Endodermal cell (in vitro differentiated cells): ENCODE measurements around the gene MED16. TPM values are rescaled to one million over a fixed set of nuclear protein-coding genes. Genes with fewer than 3 reads are reported as not detected.

ENCODE experiments used
- DNase-seq: peaks from one replicate; pipeline ENCODE4 v3.0.0-alpha.2; 2017
- H3K27ac ChIP-seq: 2 replicates; pipeline ENCODE4 v1.5.1; 2013; ENCODE audit warnings: mild to moderate bottlenecking, low read depth, low read length, moderate library complexity
- H3K27me3 ChIP-seq: 2 replicates; pipeline ENCODE4 v1.6.1; 2013; ENCODE audit warnings: mild to moderate bottlenecking, low read length, moderate library complexity; ENCODE audit not compliant: insufficient read depth, control insufficient read depth, poor library complexity, severe bottlenecking
- H3K36me3 ChIP-seq: 2 replicates; pipeline ENCODE4 v1.7.0; 2013; ENCODE audit warnings: mild to moderate bottlenecking, low read length, moderate library complexity; ENCODE audit not compliant: control insufficient read depth, insufficient read depth
- H3K4me1 ChIP-seq: one replicate; pipeline ENCODE4 v1.7.0; 2013; ENCODE audit warnings: low read length; ENCODE audit not compliant: control insufficient read depth, insufficient read depth
- H3K4me3 ChIP-seq: 2 replicates; pipeline ENCODE4 v1.5.1; 2013; ENCODE audit warnings: mild to moderate bottlenecking, low read length, moderate library complexity
- H3K9ac ChIP-seq: 2 replicates; pipeline ENCODE4 v1.6.1; 2013; ENCODE audit warnings: mild to moderate bottlenecking, low read length, moderate library complexity; ENCODE audit not compliant: poor library complexity, severe bottlenecking; ENCODE audit errors: extremely low read depth
- H3K9me3 ChIP-seq: 2 replicates; pipeline ENCODE4 v1.6.1; 2013; ENCODE audit warnings: mild to moderate bottlenecking, low read length, moderate library complexity; ENCODE audit not compliant: control insufficient read depth
- H3K27ac Mint-ChIP-seq: 2 replicates; pipeline ENCODE4 v1.8.0; 2020; ENCODE audit warnings: mixed read lengths
- H3K27me3 Mint-ChIP-seq: 2 replicates; pipeline ENCODE4 v1.8.0; 2021; ENCODE audit warnings: mild to moderate bottlenecking, mixed read lengths; ENCODE audit not compliant: insufficient read depth
- H3K36me3 Mint-ChIP-seq: 2 replicates; pipeline ENCODE4 v1.8.0; 2020; ENCODE audit warnings: low read depth, mixed read lengths
- H3K4me1 Mint-ChIP-seq: 2 replicates; pipeline ENCODE4 v1.8.0; 2020; ENCODE audit warnings: mixed read lengths
- H3K4me3 Mint-ChIP-seq: 2 replicates; pipeline ENCODE4 v1.8.0; 2020; ENCODE audit warnings: mild to moderate bottlenecking, moderate library complexity, mixed read lengths
- H3K9me3 Mint-ChIP-seq: 2 replicates; pipeline ENCODE4 v1.8.0; 2020; ENCODE audit warnings: mild to moderate bottlenecking, mixed read lengths
- WGBS, 2 experiments: methylation state at CpG; one replicate each; pipeline versions ENCODE4 v1.1.5 to v1.1.7; 2013; ENCODE audit warnings: missing lambda C conversion rate in 2 of 2, mixed read lengths in 1 of 2; ENCODE audit not compliant: insufficient coverage in 1 of 2, insufficient read length in 1 of 2; 5-methylcytosine and 5-hydroxymethylcytosine counted together
- total RNA-seq, 2 donors: library from RNA; stranded (reverse); fragmentation: NEBNext Ultra II Directional in 1 of 2; extraction: Animal tissue kit (Norgen Biotek cat#: 25700) in 1 of 2; gene quantifications; 2 replicates in 1 of 2; 3 replicates in 1 of 2; pipeline ENCODE4 v1.2.1, GENCODE V29; 2021
- TF ChIP-seq, protein P1 (sequence below): fragments of 200-600 bp; sonication (generic); conservative IDR thresholded peaks from 2 replicates; pipeline ENCODE4 v1.5.0; 2021; ENCODE audit warnings: antibody characterized with exemption, mild to moderate bottlenecking

The MED16 gene
- total RNA-seq, 2 donors from 2014 or later: 75.8 to 92.4 TPM

- Histone ChIP-seq H3K4me1 (no peaks in the 10 kb centered on the region), H3K27ac (no peak overlapping the region), H3K9ac (no peak overlapping the region), H3K4me3 (no peak overlapping the region), H3K9me3 (no peaks in the 10 kb centered on the region), H3K27me3 (no peaks in the 10 kb centered on the region), H3K36me3 (peaks cover 39% of the 10 kb centered on the region)
- TF ChIP-seq, protein P1, sequence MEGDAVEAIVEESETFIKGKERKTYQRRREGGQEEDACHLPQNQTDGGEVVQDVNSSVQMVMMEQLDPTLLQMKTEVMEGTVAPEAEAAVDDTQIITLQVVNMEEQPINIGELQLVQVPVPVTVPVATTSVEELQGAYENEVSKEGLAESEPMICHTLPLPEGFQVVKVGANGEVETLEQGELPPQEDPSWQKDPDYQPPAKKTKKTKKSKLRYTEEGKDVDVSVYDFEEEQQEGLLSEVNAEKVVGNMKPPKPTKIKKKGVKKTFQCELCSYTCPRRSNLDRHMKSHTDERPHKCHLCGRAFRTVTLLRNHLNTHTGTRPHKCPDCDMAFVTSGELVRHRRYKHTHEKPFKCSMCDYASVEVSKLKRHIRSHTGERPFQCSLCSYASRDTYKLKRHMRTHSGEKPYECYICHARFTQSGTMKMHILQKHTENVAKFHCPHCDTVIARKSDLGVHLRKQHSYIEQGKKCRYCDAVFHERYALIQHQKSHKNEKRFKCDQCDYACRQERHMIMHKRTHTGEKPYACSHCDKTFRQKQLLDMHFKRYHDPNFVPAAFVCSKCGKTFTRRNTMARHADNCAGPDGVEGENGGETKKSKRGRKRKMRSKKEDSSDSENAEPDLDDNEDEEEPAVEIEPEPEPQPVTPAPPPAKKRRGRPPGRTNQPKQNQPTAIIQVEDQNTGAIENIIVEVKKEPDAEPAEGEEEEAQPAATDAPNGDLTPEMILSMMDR: no peak
- no peaks in the 10 kb centered on the region for H3K4me1 Mint-ChIP-seq
- 92 to 94% methylated on average over 15 to 22 of the region's 22 CpGs for WGBS, 2 experiments
- no peak for DNase-seq
- no peaks in the 10 kb centered on the region for H3K27me3 Mint-ChIP-seq
- H3K27ac Mint-ChIP-seq: peak overlapping the region; percentile 42
- H3K9me3 Mint-ChIP-seq: peaks cover 1% of the 10 kb centered on the region
- H3K4me3 Mint-ChIP-seq: no peak overlapping the region
- H3K36me3 Mint-ChIP-seq: peaks cover 64% of the 10 kb centered on the region
Observed at GRCh38 chr19:939439-939838, 46.5 kb upstream of the MED16 start.

- H3K36me3 ChIP-seq: peaks cover 43% of the 10 kb centered on the region
- Mint-ChIP-seq H3K27me3 (no peaks in the 10 kb centered on the region), H3K4me3 (no peak overlapping the region), H3K9me3 (peaks cover 1% of the 10 kb centered on the region), H3K36me3 (peaks cover 58% of the 10 kb centered on the region), H3K27ac (no peak overlapping the region), H3K4me1 (no peaks in the 10 kb centered on the region)
- DNase-seq: no peak
- 90 to 93% methylated on average over 15 to 22 of the region's 23 CpGs for WGBS, 2 experiments
- H3K4me3 ChIP-seq: no peak overlapping the region
- TF ChIP-seq, protein P1: no peak
- no peaks in the 10 kb centered on the region for H3K27me3 ChIP-seq
- no peak overlapping the region for H3K9ac ChIP-seq
- no peaks in the 10 kb centered on the region for H3K9me3 ChIP-seq
- H3K27ac ChIP-seq: no peak overlapping the region
- H3K4me1 ChIP-seq: no peaks in the 10 kb centered on the region
Observed at GRCh38 chr19:938233-938923, 45.4 kb upstream of the MED16 start.

GRCh38 chr19:937259-937694 is 44.3 kb upstream of the MED16 start:
- Histone ChIP-seq H3K9me3 (no peaks in the 10 kb centered on the region), H3K4me1 (no peaks in the 10 kb centered on the region), H3K36me3 (peaks cover 37% of the 10 kb centered on the region), H3K9ac (no peak overlapping the region), H3K27ac (no peak overlapping the region), H3K27me3 (no peaks in the 10 kb centered on the region), H3K4me3 (no peak overlapping the region)
- Mint-ChIP-seq H3K27me3 (no peaks in the 10 kb centered on the region), H3K27ac (no peak overlapping the region), H3K4me3 (no peak overlapping the region), H3K36me3 (peaks cover 48% of the 10 kb centered on the region), H3K9me3 (no peaks in the 10 kb centered on the region), H3K4me1 (no peaks in the 10 kb centered on the region)
- DNase-seq: no peak
- 96 to 97% methylated on average over 6 to 16 of the region's 16 CpGs for WGBS, 2 experiments
- TF ChIP-seq, protein P1: no peak
